ENCODE results near the gene NEU4. TPM values are rescaled to one million over a fixed set of nuclear protein-coding genes. Genes with fewer than 3 reads are reported as not detected.

Gene NEU4
- polyA plus RNA-seq, 2 donors, result 0.04 TPM; not detected in 1

DNA sequence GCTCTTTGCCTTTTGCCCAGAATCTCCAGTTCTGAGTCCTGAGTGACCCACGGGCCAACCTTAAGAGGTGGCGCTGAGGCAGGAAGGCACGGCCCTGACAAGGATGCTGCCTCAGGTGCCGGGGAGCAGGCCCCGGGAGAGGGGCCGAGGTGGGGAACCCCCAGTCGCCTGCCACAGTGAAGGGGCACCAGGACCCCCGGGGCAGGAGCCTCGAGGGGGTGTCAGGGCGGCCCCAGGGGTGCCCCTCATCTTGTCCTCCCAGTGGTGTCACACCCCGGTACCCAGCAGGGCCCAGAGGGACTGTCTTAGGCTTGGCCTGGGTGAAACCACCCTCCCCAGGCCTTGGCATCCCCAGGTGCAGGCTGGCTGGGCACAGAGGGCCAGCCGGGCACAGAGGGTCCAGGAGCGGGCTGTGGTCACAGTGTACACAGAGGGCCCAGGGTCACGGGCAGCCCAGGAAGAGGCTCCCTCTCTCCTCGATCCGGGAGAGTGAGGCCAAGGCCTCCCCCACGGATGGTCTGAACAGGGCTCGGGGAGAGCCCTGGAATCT is 48.7 kb downstream of the NEU4 start:
- Histone ChIP-seq H3K9me3 (ENCODE audit: control insufficient read depth in 2 of 2, insufficient read depth in 1 of 2, low read depth in 1 of 2, low read length in 1 of 2) (no peaks in the 10 kb centered on the region), H3K27ac (ENCODE audit: low read depth in 2 of 2, low read length in 1 of 2) (no peak overlapping the region), H3K36me3 (ENCODE audit: control insufficient read depth in 2 of 2, insufficient read depth in 2 of 2, low read length in 1 of 2) (no peaks in the 10 kb centered on the region), H3K4me1 (ENCODE audit: control insufficient read depth in 2 of 2, insufficient read depth in 2 of 2, low read length in 1 of 2) (peaks cover 3 to 10% of the 10 kb centered on the region in 2 donors), H3K27me3 (ENCODE audit: control insufficient read depth in 1 of 2, insufficient read depth in 2 of 2, low read length in 2 of 2) (no peaks in the 10 kb centered on the region), H3K4me3 (ENCODE audit: low read depth in 1 of 2, low read length in 2 of 2) (peak overlapping the region in 1 of 2 donors; percentile 2)
- WGBS, 2 donors, result 79 to 80% methylated on average over 16 to 18 of the region's 18 CpGs

DNA sequence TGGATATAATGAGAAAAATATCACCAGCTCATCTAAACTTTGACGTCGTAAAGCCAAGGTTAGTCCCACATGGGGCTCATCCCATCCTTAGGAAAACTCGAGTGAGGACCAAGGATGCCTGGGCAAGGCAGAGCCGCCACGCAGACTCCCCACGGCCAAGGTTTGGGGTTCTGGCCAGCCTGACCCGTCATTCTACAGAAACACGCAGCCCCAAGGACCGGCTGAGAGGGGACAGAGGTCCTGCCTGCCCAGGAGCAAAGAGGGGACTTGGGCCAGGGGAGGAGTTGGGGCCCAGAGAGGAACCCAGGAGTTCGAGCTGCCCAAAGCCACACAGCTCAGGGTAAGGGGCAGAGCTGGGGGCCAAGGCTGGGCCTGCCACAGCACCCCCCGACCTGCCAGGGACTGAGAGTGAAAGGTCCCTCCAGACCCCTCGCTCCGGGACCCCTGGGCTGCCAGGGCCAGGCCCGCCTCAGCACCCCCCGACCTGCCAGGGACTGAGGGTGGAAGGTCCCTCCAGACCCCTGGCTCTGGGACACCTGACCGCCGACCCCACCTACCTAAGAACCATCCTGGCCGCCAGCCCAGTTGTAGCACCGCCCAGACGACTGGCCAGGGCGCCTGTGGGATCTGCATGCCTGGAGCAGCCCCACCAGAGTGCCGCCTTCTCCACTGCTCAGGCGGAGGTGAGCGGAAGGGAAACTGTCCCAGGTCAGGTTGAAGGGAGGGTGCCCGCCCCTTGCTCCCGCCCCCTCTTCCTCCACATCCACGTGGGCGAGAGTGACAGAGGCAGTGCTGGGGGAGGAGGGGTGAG is 49.4 kb downstream of the NEU4 start, which contains the start of gene PDCD1:
PDCD1 (minus strand) TSS at position 689 of the 811 bp plus-strand sequence; CDS start at position 633, 56 bp downstream.
- H3K4me3 ChIP-seq (ENCODE audit: low read depth in 1 of 2, low read length in 2 of 2), result peak within 1 kb of the TSS in 1 of 2 donors; percentile 46
- peaks cover 0 to 2% of the 10 kb centered on the region in 2 donors for H3K9me3 ChIP-seq (ENCODE audit: control insufficient read depth in 2 of 2, insufficient read depth in 1 of 2, low read depth in 1 of 2, low read length in 1 of 2)
- WGBS, 2 donors, result 47 to 54% methylated on average over 24 to 28 of the region's 28 CpGs

DNA sequence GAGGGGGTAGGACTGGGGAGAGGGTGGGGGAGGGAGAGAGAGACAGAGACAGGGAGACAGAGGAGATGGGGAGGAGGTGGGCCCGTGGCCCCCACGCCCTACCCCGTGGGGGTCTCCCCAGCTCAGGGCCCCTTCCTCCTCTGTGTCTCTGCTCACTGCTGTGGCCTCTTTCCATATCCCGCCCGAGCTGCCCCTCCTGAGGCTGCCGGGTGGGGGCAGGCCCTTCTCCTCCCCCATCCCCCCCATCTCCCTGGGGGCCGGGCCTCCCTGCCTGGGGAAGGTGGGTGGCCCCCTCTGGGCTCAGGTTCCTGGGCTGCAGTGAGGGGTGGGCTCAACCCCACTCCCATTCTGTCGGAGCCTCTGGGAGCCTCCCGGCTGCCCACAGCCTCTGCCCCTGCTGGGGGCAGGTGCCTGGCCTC is 50.0 kb downstream of the NEU4 start:
- no peak overlapping the region for H3K4me3 ChIP-seq (ENCODE audit: low read depth in 1 of 2, low read length in 2 of 2)
- H3K27me3 ChIP-seq (ENCODE audit: control insufficient read depth in 1 of 2, insufficient read depth in 2 of 2, low read length in 2 of 2), result no peaks in the 10 kb centered on the region
- H3K27ac ChIP-seq (ENCODE audit: low read depth in 2 of 2, low read length in 1 of 2), result peak overlapping the region; percentile 68 to 69

More for the DNA sequence above, 49.4 kb downstream of the NEU4 start, which contains the start of gene PDCD1:
- H3K27me3 ChIP-seq (ENCODE audit: control insufficient read depth in 1 of 2, insufficient read depth in 2 of 2, low read length in 2 of 2), result no peaks in the 10 kb centered on the region
- peaks cover 3 to 13% of the 10 kb centered on the region in 2 donors for H3K4me1 ChIP-seq (ENCODE audit: control insufficient read depth in 2 of 2, insufficient read depth in 2 of 2, low read length in 1 of 2)
- no peaks in the 10 kb centered on the region for H3K36me3 ChIP-seq (ENCODE audit: control insufficient read depth in 2 of 2, insufficient read depth in 2 of 2, low read length in 1 of 2)
- peak within 1 kb of the TSS; percentile 68 to 69 for H3K27ac ChIP-seq (ENCODE audit: low read depth in 2 of 2, low read length in 1 of 2)

DNA sequence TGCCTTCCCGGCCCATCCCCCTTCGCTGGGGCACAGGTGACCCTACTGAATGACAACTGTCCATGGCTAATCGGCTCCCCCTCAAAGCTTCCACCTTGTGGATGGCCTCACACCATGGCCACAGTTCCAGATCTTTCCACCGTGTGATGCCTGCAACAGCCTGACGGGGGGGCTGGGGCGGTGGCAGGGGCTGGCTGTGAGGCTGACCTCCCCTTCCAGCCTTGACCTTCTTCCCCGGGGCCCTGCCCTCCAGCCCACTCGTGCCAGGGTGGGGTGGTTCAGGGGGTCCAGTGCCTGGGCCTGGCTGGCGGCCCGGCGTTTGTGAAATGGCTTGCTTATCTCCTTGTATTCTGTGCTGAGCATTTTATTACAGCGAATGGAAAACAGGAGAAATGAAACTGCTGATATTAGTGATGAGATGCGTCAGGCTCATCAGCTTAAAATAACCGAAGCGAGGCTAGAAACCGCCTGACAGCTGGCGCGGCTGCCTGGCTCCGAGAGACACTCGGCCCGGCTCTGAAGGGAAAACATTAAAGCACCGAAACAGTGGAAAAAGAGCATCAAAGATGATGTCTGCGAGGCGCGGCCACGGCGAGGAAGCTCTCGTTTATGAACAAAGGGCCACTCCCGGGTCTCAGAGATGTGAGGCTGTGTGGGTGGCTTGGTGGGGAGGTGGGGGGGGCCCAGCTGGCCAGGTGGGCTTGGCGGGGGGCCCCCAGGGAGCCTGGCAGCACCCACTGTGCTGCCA is 50.6 kb downstream of the NEU4 start:
- Histone ChIP-seq H3K4me3 (ENCODE audit: low read depth in 1 of 2, low read length in 2 of 2) (no peak overlapping the region), H3K9me3 (ENCODE audit: control insufficient read depth in 2 of 2, insufficient read depth in 1 of 2, low read depth in 1 of 2, low read length in 1 of 2) (peaks cover 0 to 6% of the 10 kb centered on the region in 2 donors), H3K27ac (ENCODE audit: low read depth in 2 of 2, low read length in 1 of 2) (peak overlapping the region; percentile 68 to 69), H3K4me1 (ENCODE audit: control insufficient read depth in 2 of 2, insufficient read depth in 2 of 2, low read length in 1 of 2) (peaks cover 5 to 18% of the 10 kb centered on the region in 2 donors), H3K27me3 (ENCODE audit: control insufficient read depth in 1 of 2, insufficient read depth in 2 of 2, low read length in 2 of 2) (no peaks in the 10 kb centered on the region), H3K36me3 (ENCODE audit: control insufficient read depth in 2 of 2, insufficient read depth in 2 of 2, low read length in 1 of 2) (peaks cover 0 to 3% of the 10 kb centered on the region in 2 donors)
- WGBS, 2 donors, result 17 to 21% methylated on average over 30 of the region's 30 CpGs

More for the DNA sequence above, 50.0 kb downstream of the NEU4 start:
- no peaks in the 10 kb centered on the region for H3K36me3 ChIP-seq (ENCODE audit: control insufficient read depth in 2 of 2, insufficient read depth in 2 of 2, low read length in 1 of 2)
- peaks cover 0 to 2% of the 10 kb centered on the region in 2 donors for H3K9me3 ChIP-seq (ENCODE audit: control insufficient read depth in 2 of 2, insufficient read depth in 1 of 2, low read depth in 1 of 2, low read length in 1 of 2)
- 27 to 53% methylated on average over 3 to 9 of the region's 9 CpGs for WGBS, 2 donors
- peaks cover 5 to 13% of the 10 kb centered on the region in 2 donors for H3K4me1 ChIP-seq (ENCODE audit: control insufficient read depth in 2 of 2, insufficient read depth in 2 of 2, low read length in 1 of 2)

DNA sequence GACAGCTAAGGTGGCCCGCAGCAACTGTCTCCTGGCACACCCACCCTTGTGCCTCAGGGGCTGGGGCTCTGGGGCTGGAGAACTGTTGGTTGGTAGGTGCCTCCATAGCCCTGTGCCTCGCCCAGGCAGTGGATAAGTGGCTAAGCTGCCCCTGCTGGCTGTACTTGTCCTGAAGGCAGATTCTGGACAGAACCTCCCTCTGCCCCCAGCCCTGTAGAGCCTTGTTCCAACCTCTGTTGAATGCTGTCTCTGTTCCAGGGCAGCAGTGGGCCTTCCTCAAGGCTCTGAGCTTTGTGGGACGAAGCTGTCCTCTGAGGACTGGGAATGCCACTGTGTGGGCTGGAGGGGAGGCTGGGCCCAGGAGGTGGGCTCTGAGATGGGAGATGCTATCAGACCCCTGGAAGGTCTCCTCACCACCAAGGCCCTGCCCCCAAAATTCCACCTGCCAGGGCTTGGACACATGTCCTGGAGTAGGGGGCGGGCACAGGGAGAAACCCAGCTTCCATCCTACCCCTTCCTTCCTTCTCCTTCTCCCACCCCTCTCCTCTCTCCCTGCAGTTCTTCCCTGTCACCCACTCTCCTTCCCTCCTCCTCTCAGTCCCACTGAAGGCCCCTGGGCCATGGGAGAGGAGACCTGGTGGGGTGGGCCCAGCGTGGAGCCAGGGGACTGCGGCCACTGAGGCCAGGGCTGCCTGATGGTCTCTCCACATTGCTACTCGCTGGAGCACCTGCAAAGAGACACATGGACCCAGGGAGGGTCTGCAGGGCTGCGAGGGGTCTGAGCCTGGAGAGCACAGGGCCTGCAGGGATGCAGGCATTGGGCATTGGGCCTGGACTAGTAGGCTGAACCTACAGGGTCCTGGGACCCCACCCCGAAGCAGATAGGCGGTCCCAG is 51.4 kb downstream of the NEU4 start:
- peaks cover 0 to 3% of the 10 kb centered on the region in 2 donors for H3K36me3 ChIP-seq (ENCODE audit: control insufficient read depth in 2 of 2, insufficient read depth in 2 of 2, low read length in 1 of 2)
- WGBS, 2 donors, result 81 to 82% methylated on average over 10 of the region's 10 CpGs
- peaks cover 5 to 24% of the 10 kb centered on the region in 2 donors for H3K4me1 ChIP-seq (ENCODE audit: control insufficient read depth in 2 of 2, insufficient read depth in 2 of 2, low read length in 1 of 2)
- H3K27ac ChIP-seq (ENCODE audit: low read depth in 2 of 2, low read length in 1 of 2), result peak overlapping the region; percentile 40 to 69
- H3K9me3 ChIP-seq (ENCODE audit: control insufficient read depth in 2 of 2, insufficient read depth in 1 of 2, low read depth in 1 of 2, low read length in 1 of 2), result peaks cover 0 to 14% of the 10 kb centered on the region in 2 donors
- H3K27me3 ChIP-seq (ENCODE audit: control insufficient read depth in 1 of 2, insufficient read depth in 2 of 2, low read length in 2 of 2), result no peaks in the 10 kb centered on the region
- no peak overlapping the region for H3K4me3 ChIP-seq (ENCODE audit: low read depth in 1 of 2, low read length in 2 of 2)

DNA sequence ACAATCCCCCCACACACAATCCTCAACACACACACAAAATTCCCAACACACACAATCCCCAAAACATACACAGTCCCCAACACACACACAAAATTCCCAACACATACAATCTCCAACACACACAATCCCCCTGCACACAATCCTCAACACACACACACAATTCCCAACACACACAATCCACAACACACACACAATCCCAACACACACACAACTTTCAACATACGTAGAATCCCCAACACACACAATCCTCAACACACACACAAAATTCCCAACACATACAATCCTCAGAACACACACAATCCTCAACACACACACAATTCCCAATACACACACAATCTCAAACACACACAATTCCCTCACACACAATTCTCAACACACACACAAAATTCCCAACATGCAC is 52.3 kb downstream of the NEU4 start:
- WGBS, 2 donors, result 92 to 98% methylated on average over 1 of the region's 1 CpG
- H3K27me3 ChIP-seq (ENCODE audit: control insufficient read depth in 1 of 2, insufficient read depth in 2 of 2, low read length in 2 of 2), result no peaks in the 10 kb centered on the region
- H3K9me3 ChIP-seq (ENCODE audit: control insufficient read depth in 2 of 2, insufficient read depth in 1 of 2, low read depth in 1 of 2, low read length in 1 of 2), result peaks cover 0 to 18% of the 10 kb centered on the region in 2 donors
- no peak overlapping the region for H3K27ac ChIP-seq (ENCODE audit: low read depth in 2 of 2, low read length in 1 of 2)
- peaks cover 5 to 26% of the 10 kb centered on the region in 2 donors for H3K4me1 ChIP-seq (ENCODE audit: control insufficient read depth in 2 of 2, insufficient read depth in 2 of 2, low read length in 1 of 2)
- peaks cover 0 to 3% of the 10 kb centered on the region in 2 donors for H3K36me3 ChIP-seq (ENCODE audit: control insufficient read depth in 2 of 2, insufficient read depth in 2 of 2, low read length in 1 of 2)
- no peak overlapping the region for H3K4me3 ChIP-seq (ENCODE audit: low read depth in 1 of 2, low read length in 2 of 2)

DNA sequence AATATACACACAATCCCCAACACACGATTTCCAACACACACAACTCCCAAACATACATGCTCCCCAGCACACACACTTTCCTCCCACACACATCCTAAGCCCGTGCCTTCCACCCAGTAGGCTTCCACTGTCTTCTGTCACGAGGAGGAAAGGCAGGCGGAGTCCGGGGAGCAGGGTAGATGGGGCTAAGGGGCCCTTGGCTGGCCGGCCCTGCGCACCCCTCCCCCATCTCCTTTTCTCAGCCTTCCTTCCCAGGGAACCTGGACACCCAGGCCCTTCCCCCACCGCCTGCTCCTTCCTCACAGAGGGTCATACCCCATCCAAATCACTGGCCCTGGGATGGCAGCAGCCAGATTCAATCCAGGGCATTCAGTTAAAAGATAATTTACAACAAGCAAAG is 53.1 kb downstream of the NEU4 start:
- H3K36me3 ChIP-seq (ENCODE audit: control insufficient read depth in 2 of 2, insufficient read depth in 2 of 2, low read length in 1 of 2), result peaks cover 0 to 3% of the 10 kb centered on the region in 2 donors
- 78 to 81% methylated on average over 8 of the region's 8 CpGs for whole genome bisulfite sequencing, 2 donors
- no peaks in the 10 kb centered on the region for H3K27me3 ChIP-seq (ENCODE audit: control insufficient read depth in 1 of 2, insufficient read depth in 2 of 2, low read length in 2 of 2)
- H3K9me3 ChIP-seq (ENCODE audit: control insufficient read depth in 2 of 2, insufficient read depth in 1 of 2, low read depth in 1 of 2, low read length in 1 of 2), result peaks cover 0 to 18% of the 10 kb centered on the region in 2 donors
- no peak overlapping the region for H3K4me3 ChIP-seq (ENCODE audit: low read depth in 1 of 2, low read length in 2 of 2)
- H3K4me1 ChIP-seq (ENCODE audit: control insufficient read depth in 2 of 2, insufficient read depth in 2 of 2, low read length in 1 of 2), result peaks cover 5 to 26% of the 10 kb centered on the region in 2 donors
- no peak overlapping the region for H3K27ac ChIP-seq (ENCODE audit: low read depth in 2 of 2, low read length in 1 of 2)

DNA sequence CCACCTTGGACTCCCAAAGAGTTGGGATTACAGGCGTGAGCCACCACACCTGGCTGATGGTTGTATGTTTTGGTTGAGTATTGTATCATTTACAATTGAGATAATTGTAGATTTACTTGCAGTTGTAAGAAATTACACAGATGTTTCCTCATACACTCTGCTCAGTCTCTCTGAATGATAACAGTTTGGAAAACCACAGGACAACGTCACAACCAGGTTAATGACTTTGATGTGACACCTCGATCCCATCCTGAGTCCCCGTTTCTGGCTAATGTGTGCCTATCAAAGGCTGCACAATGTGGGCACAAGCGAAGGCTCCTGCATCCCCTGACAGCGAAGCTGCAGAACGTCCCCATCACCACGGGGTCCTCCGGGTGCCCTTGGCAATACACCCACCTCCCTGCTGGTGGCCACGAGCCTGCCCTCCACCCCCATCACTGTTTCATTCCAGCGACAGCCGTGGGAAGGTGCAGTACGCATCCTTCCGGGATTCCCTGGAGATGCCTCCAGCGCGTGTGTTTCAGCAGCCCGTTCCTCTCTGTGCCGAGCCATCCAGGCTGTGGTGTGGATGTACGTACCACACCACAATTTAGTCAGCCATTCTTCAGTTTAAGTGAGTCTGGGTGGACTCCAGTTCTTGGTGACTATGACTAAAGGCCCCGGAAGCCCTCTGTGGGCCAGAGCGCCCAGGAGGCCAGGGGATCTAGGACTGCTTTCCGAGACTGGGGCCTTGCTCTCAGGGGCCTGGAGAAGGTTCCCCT is 54.0 kb downstream of the NEU4 start:
- H3K27me3 ChIP-seq (ENCODE audit: control insufficient read depth in 1 of 2, insufficient read depth in 2 of 2, low read length in 2 of 2), result no peaks in the 10 kb centered on the region
- peak overlapping the region in 1 of 2 donors; percentile 19 for H3K4me3 ChIP-seq (ENCODE audit: low read depth in 1 of 2, low read length in 2 of 2)
- WGBS, 2 donors, result 75 to 81% methylated on average over 22 of the region's 22 CpGs

More for the DNA sequence above, 54.0 kb downstream of the NEU4 start:
- H3K27ac ChIP-seq (ENCODE audit: low read depth in 2 of 2, low read length in 1 of 2), result no peak overlapping the region
- H3K9me3 ChIP-seq (ENCODE audit: control insufficient read depth in 2 of 2, insufficient read depth in 1 of 2, low read depth in 1 of 2, low read length in 1 of 2), result peaks cover 0 to 18% of the 10 kb centered on the region in 2 donors
- H3K36me3 ChIP-seq (ENCODE audit: control insufficient read depth in 2 of 2, insufficient read depth in 2 of 2, low read length in 1 of 2), result peaks cover 0 to 3% of the 10 kb centered on the region in 2 donors
- peaks cover 8 to 26% of the 10 kb centered on the region in 2 donors for H3K4me1 ChIP-seq (ENCODE audit: control insufficient read depth in 2 of 2, insufficient read depth in 2 of 2, low read length in 1 of 2)

Measured in esophagus (tissue), 2 donors.